ENCODE data around the gene UST. TPM values are rescaled to one million over a fixed set of nuclear protein-coding genes. Genes with fewer than 3 reads are reported as not detected.

The UST gene
- total and polyA plus RNA-seq, 2 donors (not counting 1 experiment from before 2014, with no cell fraction given), result 7.3 to 16.9 TPM

- TF ChIP-seq CTCF (IDR thresholded peaks at IDR 0.05) (no peak), EZH2 (IDR thresholded peaks at IDR 0.05; ENCODE audit: borderline replicate concordance, insufficient read depth, low read depth, low read length, poor library complexity, severe bottlenecking) (no peak)
- POLR2A ChIA-PET, result interaction anchor here (0.7 kb wide), 1 partner anchor 37 kb away, joined by 3 read pairs; no protein-coding TSS in a partner anchor
- H3K79me2 ChIP-seq (ENCODE audit: control insufficient read depth, insufficient read depth, low read length), result peaks cover 83% of the 10 kb centered on the region
- no peaks in the 10 kb centered on the region for H4K20me1 ChIP-seq (ENCODE audit: control insufficient read depth, insufficient read depth, low read length, poor library complexity, severe bottlenecking)
- CTCF ChIA-PET, result no interaction called here
- DNase-seq, result no peak
- no peak overlapping the region for H3K27ac ChIP-seq (ENCODE audit: low read length in 2 of 2)
- peaks cover 34 to 41% of the 10 kb centered on the region in 2 donors for H3K4me1 ChIP-seq (ENCODE audit: control insufficient read depth in 2 of 2, insufficient read depth in 2 of 2, low read length in 2 of 2)
- H3K36me3 ChIP-seq (replicated peaks in 1 of 2; ENCODE audit: control extremely low read depth in 1 of 2, control insufficient read depth in 1 of 2, extremely low read depth in 1 of 2, insufficient read depth in 2 of 2, low read length in 1 of 2), result no peaks in the 10 kb centered on the region
- no peak overlapping the region for H2AFZ ChIP-seq (ENCODE audit: insufficient read depth, low read depth, low read length, poor library complexity, severe bottlenecking)
- 80% methylated on average over 1 of the region's 5 CpGs for WGBS (ENCODE audit: insufficient coverage)
- H3K4me3 ChIP-seq (ENCODE audit: control extremely low read depth in 1 of 5, extremely low read depth in 1 of 5, insufficient read depth in 1 of 5, low read depth in 2 of 5, low read length in 4 of 5), result no peak overlapping the region
- H3K27me3 ChIP-seq (replicated peaks in 1 of 4; ENCODE audit: control extremely low read depth in 1 of 4, control insufficient read depth in 3 of 4, insufficient read depth in 4 of 4, low read length in 3 of 4), result no peaks in the 10 kb centered on the region
- H3K9me3 ChIP-seq (ENCODE audit: control extremely low read depth in 1 of 3, control insufficient read depth in 2 of 3, insufficient read depth in 1 of 3, low read length in 2 of 3), result no peaks in the 10 kb centered on the region
- Mint-ChIP-seq H3K27me3 (no peaks in the 10 kb centered on the region), H3K4me3 (no peak overlapping the region), H3K9me3 (ENCODE audit: insufficient read depth) (peaks cover 2% of the 10 kb centered on the region), H3K27ac (no peak overlapping the region), H3K4me1 (peaks cover 60% of the 10 kb centered on the region)
- ATAC-seq (ENCODE audit: low read depth), result no peak
- no peak overlapping the region for H3K4me2 ChIP-seq (replicated peaks; ENCODE audit: low read depth, low read length, poor library complexity, severe bottlenecking)
- H3K9ac ChIP-seq (ENCODE audit: low read length), result no peak overlapping the region
- intact Hi-C loops (cut with micrococcal nuclease), result loop anchor here (5.0 kb wide), 1 partner anchor 40 kb away; no protein-coding TSS in a partner anchor
These were observed 80.7 kb downstream of the UST start for GRCh38 chr6:148827416-148828045.

GRCh38 chr6:148828047-148828446 is 81.2 kb downstream of the UST start:
- H3K79me2 ChIP-seq (ENCODE audit: control insufficient read depth, insufficient read depth, low read length), result peaks cover 88% of the 10 kb centered on the region
- no peak overlapping the region for H2AFZ ChIP-seq (ENCODE audit: insufficient read depth, low read depth, low read length, poor library complexity, severe bottlenecking)
- DNase-seq (no peak), ATAC-seq (ENCODE audit: low read depth) (no peak)
- no peak overlapping the region for H3K9ac ChIP-seq (ENCODE audit: low read length)
- H3K9me3 ChIP-seq (ENCODE audit: control extremely low read depth in 1 of 3, control insufficient read depth in 2 of 3, insufficient read depth in 1 of 3, low read length in 2 of 3), result no peaks in the 10 kb centered on the region
- Mint-ChIP-seq H3K27ac (no peak overlapping the region), H3K4me1 (peaks cover 60% of the 10 kb centered on the region), H3K27me3 (no peaks in the 10 kb centered on the region), H3K4me3 (no peak overlapping the region), H3K9me3 (ENCODE audit: insufficient read depth) (peaks cover 2% of the 10 kb centered on the region)
- CTCF ChIA-PET, result no interaction called here
- no peak overlapping the region for H3K4me3 ChIP-seq (ENCODE audit: control extremely low read depth in 1 of 5, extremely low read depth in 1 of 5, insufficient read depth in 1 of 5, low read depth in 2 of 5, low read length in 4 of 5)
- intact Hi-C loops (cut with micrococcal nuclease), result loop anchor here (5.0 kb wide), 1 partner anchor 39 kb away; no protein-coding TSS in a partner anchor
- no peaks in the 10 kb centered on the region for H3K36me3 ChIP-seq (replicated peaks in 1 of 2; ENCODE audit: control extremely low read depth in 1 of 2, control insufficient read depth in 1 of 2, extremely low read depth in 1 of 2, insufficient read depth in 2 of 2, low read length in 1 of 2)
- H3K4me1 ChIP-seq (ENCODE audit: control insufficient read depth in 2 of 2, insufficient read depth in 2 of 2, low read length in 2 of 2), result peaks cover 34 to 38% of the 10 kb centered on the region in 2 donors
- no peak for TF ChIP-seq CTCF (IDR thresholded peaks at IDR 0.05)
- no peak for TF ChIP-seq EZH2 (IDR thresholded peaks at IDR 0.05; ENCODE audit: borderline replicate concordance, insufficient read depth, low read depth, low read length, poor library complexity, severe bottlenecking)
- no peak overlapping the region for H3K4me2 ChIP-seq (replicated peaks; ENCODE audit: low read depth, low read length, poor library complexity, severe bottlenecking)
- H3K27ac ChIP-seq (ENCODE audit: low read length in 2 of 2), result no peak overlapping the region
- H4K20me1 ChIP-seq (ENCODE audit: control insufficient read depth, insufficient read depth, low read length, poor library complexity, severe bottlenecking), result no peaks in the 10 kb centered on the region
- no CpG with 5 or more reads among the region's 4 CpGs for WGBS (ENCODE audit: insufficient coverage)
- H3K27me3 ChIP-seq (replicated peaks in 1 of 4; ENCODE audit: control extremely low read depth in 1 of 4, control insufficient read depth in 3 of 4, insufficient read depth in 4 of 4, low read length in 3 of 4), result no peaks in the 10 kb centered on the region
- POLR2A ChIA-PET, result interaction anchor here (0.7 kb wide), 1 partner anchor 36 kb away, joined by 3 read pairs; no protein-coding TSS in a partner anchor
